ENCODE results near the gene TBC1D8B. TPM values are rescaled to one million over a fixed set of nuclear protein-coding genes. Genes with fewer than 3 reads are reported as not detected.
A peak's percentile ranks its signal among the peaks of the same experiment; 100 is the strongest.
"Not testable (repeated sequence)": the region's sequence is repeated elsewhere in the genome, so short reads cannot be mapped to it uniquely, and the experiment has no call there.

The TBC1D8B gene
- total RNA-seq, 2 experiments from 2014 or later = 0.22 TPM

DNA sequence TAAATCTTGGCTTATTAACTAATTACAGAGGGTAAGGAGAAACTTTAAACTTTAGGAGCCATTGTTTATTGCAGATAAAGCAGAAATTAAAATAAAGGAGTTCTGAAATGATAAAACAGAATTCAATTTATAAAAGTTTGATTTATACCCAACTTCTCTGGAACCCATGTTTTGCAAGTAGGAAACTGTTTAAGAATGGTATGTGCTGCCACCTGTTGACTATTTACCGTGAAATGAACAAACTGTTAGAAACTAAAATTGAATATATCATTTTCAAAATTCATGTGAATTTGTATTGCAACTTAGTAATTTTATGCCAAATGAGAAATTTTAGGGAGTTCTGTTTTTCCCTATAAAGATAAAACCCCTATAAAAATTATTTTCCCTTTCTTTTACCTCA lies 11.0 kb upstream of the TBC1D8B start:
- intact Hi-C loops (cut with DNase I, micrococcal nuclease) = loop anchor here in 1 of 2 experiments (1.0 kb wide), 1 partner anchor 310 kb away; no protein-coding TSS in a partner anchor
- Histone ChIP-seq H3K27me3 (ENCODE audit: control insufficient read depth in 1 of 2, insufficient read depth in 2 of 2, low read length in 2 of 2) (no peaks in the 10 kb centered on the region), H3K9me3 (ENCODE audit: control insufficient read depth in 1 of 2, insufficient read depth in 1 of 2, low read length in 2 of 2) (no peaks in the 10 kb centered on the region), H3K27ac (ENCODE audit: low read depth in 1 of 2, low read length in 2 of 2) (no peak overlapping the region), H3K4me1 (ENCODE audit: insufficient read depth, low read length) (no peaks in the 10 kb centered on the region), H3K36me3 (ENCODE audit: insufficient read depth, low read length) (no peaks in the 10 kb centered on the region), H3K4me3 (ENCODE audit: low read length) (no peak overlapping the region)
- H3K4me1 Mint-ChIP-seq (ENCODE audit: low read depth) = no peaks in the 10 kb centered on the region
- POLR2A ChIA-PET = no interaction called here
- H3K36me3 Mint-ChIP-seq (ENCODE audit: low read depth) = no peaks in the 10 kb centered on the region
- H3K27me3 Mint-ChIP-seq = no peaks in the 10 kb centered on the region
- ATAC-seq (ENCODE audit: poor library complexity) = no peak
- CTCF ChIA-PET = no interaction called here
- TF ChIP-seq, protein P1, sequence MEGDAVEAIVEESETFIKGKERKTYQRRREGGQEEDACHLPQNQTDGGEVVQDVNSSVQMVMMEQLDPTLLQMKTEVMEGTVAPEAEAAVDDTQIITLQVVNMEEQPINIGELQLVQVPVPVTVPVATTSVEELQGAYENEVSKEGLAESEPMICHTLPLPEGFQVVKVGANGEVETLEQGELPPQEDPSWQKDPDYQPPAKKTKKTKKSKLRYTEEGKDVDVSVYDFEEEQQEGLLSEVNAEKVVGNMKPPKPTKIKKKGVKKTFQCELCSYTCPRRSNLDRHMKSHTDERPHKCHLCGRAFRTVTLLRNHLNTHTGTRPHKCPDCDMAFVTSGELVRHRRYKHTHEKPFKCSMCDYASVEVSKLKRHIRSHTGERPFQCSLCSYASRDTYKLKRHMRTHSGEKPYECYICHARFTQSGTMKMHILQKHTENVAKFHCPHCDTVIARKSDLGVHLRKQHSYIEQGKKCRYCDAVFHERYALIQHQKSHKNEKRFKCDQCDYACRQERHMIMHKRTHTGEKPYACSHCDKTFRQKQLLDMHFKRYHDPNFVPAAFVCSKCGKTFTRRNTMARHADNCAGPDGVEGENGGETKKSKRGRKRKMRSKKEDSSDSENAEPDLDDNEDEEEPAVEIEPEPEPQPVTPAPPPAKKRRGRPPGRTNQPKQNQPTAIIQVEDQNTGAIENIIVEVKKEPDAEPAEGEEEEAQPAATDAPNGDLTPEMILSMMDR (IDR thresholded peaks at IDR 0.05) = peak; percentile 32
- peak in 3 of 14 experiments; percentile 4 to 21 (median 9) for DNase-seq
- no peak overlapping the region for H3K4me3 Mint-ChIP-seq
- H3K27ac Mint-ChIP-seq = no peak overlapping the region
- no peaks in the 10 kb centered on the region for H3K9me3 Mint-ChIP-seq

DNA sequence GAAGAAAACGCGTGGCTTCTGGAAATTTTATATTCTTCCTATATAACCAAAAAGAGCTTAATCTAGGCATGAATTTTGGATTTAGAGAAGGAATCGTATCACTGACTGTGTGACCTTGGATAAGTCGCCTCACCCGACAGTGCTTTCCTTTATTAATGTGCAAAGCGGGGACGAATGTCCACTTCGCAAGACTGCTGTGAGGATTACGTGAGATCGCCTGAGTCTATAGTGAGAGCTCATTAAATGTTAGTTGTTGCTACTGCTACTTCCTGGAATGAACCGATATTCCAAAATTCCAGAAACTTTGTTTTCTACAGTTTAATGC lies 448 bp upstream of the TBC1D8B start:
- Mint-ChIP-seq H3K4me1 (ENCODE audit: low read depth) (peaks cover 17% of the 10 kb centered on the region), H3K9me3 (no peaks in the 10 kb centered on the region), H3K27ac (no peak overlapping the region), H3K27me3 (peaks cover 59% of the 10 kb centered on the region), H3K4me3 (peak overlapping the region; percentile 91), H3K36me3 (ENCODE audit: low read depth) (no peaks in the 10 kb centered on the region)
- ATAC-seq (ENCODE audit: poor library complexity) (no peak), DNase-seq (no peak)
- H3K4me1 ChIP-seq (ENCODE audit: insufficient read depth, low read length) = peaks cover 8% of the 10 kb centered on the region
- TF ChIP-seq, protein P1 (IDR thresholded peaks at IDR 0.05) = no peak
- peak overlapping the region; percentile 50 for H3K4me3 ChIP-seq (ENCODE audit: low read length)
- H3K27me3 ChIP-seq (ENCODE audit: control insufficient read depth in 1 of 2, insufficient read depth in 2 of 2, low read length in 2 of 2) = peaks cover 11 to 38% of the 10 kb centered on the region in 2 experiments
- no peaks in the 10 kb centered on the region for H3K36me3 ChIP-seq (ENCODE audit: insufficient read depth, low read length)
- H3K9me3 ChIP-seq (ENCODE audit: control insufficient read depth in 1 of 2, insufficient read depth in 1 of 2, low read length in 2 of 2) = no peaks in the 10 kb centered on the region
- intact Hi-C loops (cut with DNase I, micrococcal nuclease) = no loop called here
- H3K27ac ChIP-seq (ENCODE audit: low read depth in 1 of 2, low read length in 2 of 2) = no peak overlapping the region
- POLR2A ChIA-PET = no interaction called here
- CTCF ChIA-PET = no interaction called here

- intact Hi-C loops (cut with DNase I, micrococcal nuclease) = no loop called here
- Mint-ChIP-seq H3K9me3 (no peaks in the 10 kb centered on the region), H3K4me1 (ENCODE audit: low read depth) (no peaks in the 10 kb centered on the region), H3K27me3 (peaks cover 17% of the 10 kb centered on the region), H3K27ac (no peak overlapping the region), H3K4me3 (no peak overlapping the region), H3K36me3 (ENCODE audit: low read depth) (no peaks in the 10 kb centered on the region)
- POLR2A ChIA-PET = no interaction called here
- Histone ChIP-seq H3K9me3 (ENCODE audit: control insufficient read depth in 1 of 2, insufficient read depth in 1 of 2, low read length in 2 of 2) (no peaks in the 10 kb centered on the region), H3K4me1 (ENCODE audit: insufficient read depth, low read length) (no peaks in the 10 kb centered on the region), H3K27ac (ENCODE audit: low read depth in 1 of 2, low read length in 2 of 2) (no peak overlapping the region), H3K36me3 (ENCODE audit: insufficient read depth, low read length) (no peaks in the 10 kb centered on the region), H3K4me3 (ENCODE audit: low read length) (no peak overlapping the region), H3K27me3 (ENCODE audit: control insufficient read depth in 1 of 2, insufficient read depth in 2 of 2, low read length in 2 of 2) (peaks cover 0 to 2% of the 10 kb centered on the region in 2 experiments)
- TF ChIP-seq, protein P1 (IDR thresholded peaks at IDR 0.05) = no peak
- CTCF ChIA-PET = no interaction called here
- DNase-seq = no peak
- no peak for ATAC-seq (ENCODE audit: poor library complexity)
Observed at GRCh38 chrX:106811131-106811910, 8.8 kb downstream of the TBC1D8B start.

DNA sequence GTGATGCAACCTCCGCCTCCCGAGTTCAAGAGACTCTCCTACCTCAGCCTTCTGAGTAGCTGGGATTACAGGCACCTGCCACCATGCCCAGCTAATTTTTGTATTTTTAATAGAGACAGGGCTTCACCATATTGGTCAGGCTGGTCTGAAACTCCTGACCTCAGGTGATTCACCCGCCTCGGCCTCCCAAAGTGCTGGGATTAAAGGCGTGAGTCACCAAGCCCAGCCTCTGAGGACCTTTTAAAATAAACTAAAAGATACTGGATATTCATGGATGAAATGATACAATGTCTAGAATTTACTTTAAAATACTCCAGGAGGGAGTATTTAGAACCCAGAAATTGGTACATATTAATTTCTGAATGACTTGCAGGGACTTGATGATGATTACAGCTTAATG lies 10.5 kb downstream of the TBC1D8B start:
- ATAC-seq (ENCODE audit: poor library complexity); H3K4me3 Mint-ChIP-seq; H3K4me1 Mint-ChIP-seq (ENCODE audit: low read depth); H3K27me3 Mint-ChIP-seq; CTCF ChIA-PET; H3K36me3 Mint-ChIP-seq (ENCODE audit: low read depth); H3K27ac Mint-ChIP-seq; H3K4me1 ChIP-seq (ENCODE audit: insufficient read depth, low read length); intact Hi-C loops (cut with DNase I, micrococcal nuclease); POLR2A ChIA-PET; H3K9me3 ChIP-seq (ENCODE audit: control insufficient read depth in 1 of 2, insufficient read depth in 1 of 2, low read length in 2 of 2); H3K27me3 ChIP-seq (ENCODE audit: control insufficient read depth in 1 of 2, insufficient read depth in 2 of 2, low read length in 2 of 2); H3K36me3 ChIP-seq (ENCODE audit: insufficient read depth, low read length); DNase-seq; H3K9me3 Mint-ChIP-seq; H3K27ac ChIP-seq (ENCODE audit: low read depth in 1 of 2, low read length in 2 of 2); H3K4me3 ChIP-seq (ENCODE audit: low read length): not testable (repeated sequence)

DNA sequence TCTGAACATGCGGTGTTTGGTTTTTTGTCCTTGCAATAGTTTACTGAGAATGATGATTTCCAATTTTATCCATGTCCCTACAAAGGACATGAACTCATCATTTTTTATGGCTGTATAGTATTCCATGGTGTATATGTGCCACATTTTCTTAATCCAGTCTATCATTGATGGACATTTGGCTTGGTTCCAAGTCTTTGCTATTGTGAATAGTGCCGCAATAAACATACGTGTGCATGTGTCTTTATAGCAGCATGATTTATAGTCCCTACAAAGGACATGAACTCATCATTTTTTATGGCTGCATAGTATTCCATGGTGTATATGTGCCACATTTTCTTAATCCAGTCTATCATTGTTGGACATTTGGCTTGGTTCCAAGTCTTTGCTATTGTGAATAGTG lies 11.6 kb downstream of the TBC1D8B start:
- CTCF ChIA-PET; H3K27me3 Mint-ChIP-seq; H3K4me1 ChIP-seq (ENCODE audit: insufficient read depth, low read length); ATAC-seq (ENCODE audit: poor library complexity); H3K36me3 Mint-ChIP-seq (ENCODE audit: low read depth); H3K9me3 ChIP-seq (ENCODE audit: control insufficient read depth in 1 of 2, insufficient read depth in 1 of 2, low read length in 2 of 2); DNase-seq; H3K9me3 Mint-ChIP-seq; H3K27ac Mint-ChIP-seq; H3K27me3 ChIP-seq (ENCODE audit: control insufficient read depth in 1 of 2, insufficient read depth in 2 of 2, low read length in 2 of 2); H3K4me1 Mint-ChIP-seq (ENCODE audit: low read depth); H3K36me3 ChIP-seq (ENCODE audit: insufficient read depth, low read length); H3K27ac ChIP-seq (ENCODE audit: low read depth in 1 of 2, low read length in 2 of 2); H3K4me3 Mint-ChIP-seq; POLR2A ChIA-PET; H3K4me3 ChIP-seq (ENCODE audit: low read length); intact Hi-C loops (cut with DNase I, micrococcal nuclease): not testable (repeated sequence)

Data from CD4-positive, alpha-beta T cell (primary cell).